GM21576 (cell line): Measurements from ENCODE around the gene TIMM21.

Source experiments
- ATAC-seq: cut with Tn5 transposase; IDR thresholded peaks from one replicate; pipeline ENCODE4 v1.9.1; 2021; ENCODE audit warnings: mild to moderate bottlenecking, moderate library complexity; ENCODE audit not compliant: unreplicated experiment

TIMM21 gene

DNA sequence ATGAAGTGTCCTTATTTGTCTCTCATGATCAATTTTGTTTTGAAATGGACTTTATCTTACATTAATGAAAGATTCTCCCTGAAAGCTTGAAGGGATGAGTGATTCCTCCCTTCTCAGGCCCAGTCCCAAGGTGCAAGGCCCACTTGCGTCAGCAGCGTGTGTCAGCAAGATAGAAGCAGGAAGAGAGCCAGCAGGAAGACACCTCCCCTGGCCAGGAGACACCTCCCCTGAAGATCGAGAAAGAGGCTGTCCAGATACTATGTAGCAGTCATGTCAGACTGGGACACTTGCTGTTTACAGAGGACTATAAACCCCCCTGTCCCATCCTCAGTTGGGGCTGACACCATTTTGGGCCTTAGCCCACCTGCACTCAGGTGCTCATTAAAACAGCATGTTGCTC is 38.3 kb downstream of the TIMM21 start:
- no peak for ATAC-seq

DNA sequence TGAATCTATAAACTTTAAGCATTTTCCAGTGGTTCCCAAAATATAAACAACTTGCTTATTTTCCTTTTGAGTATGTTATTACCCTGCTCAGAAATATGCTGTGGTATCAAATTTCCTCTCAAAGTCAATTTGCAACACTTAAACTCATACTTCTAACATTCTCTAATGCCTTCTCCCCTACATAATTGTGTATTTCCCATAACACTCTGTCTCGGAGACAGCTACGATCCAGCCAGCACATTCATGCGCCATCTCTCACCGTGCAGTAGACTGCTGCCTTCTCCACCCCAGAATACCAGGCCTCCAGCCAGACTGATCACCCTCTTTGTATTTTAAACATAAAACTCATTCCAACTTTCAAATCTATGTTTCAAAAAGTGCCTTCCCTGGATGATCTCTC is 41.8 kb downstream of the TIMM21 start:
- ATAC-seq, result no peak

DNA sequence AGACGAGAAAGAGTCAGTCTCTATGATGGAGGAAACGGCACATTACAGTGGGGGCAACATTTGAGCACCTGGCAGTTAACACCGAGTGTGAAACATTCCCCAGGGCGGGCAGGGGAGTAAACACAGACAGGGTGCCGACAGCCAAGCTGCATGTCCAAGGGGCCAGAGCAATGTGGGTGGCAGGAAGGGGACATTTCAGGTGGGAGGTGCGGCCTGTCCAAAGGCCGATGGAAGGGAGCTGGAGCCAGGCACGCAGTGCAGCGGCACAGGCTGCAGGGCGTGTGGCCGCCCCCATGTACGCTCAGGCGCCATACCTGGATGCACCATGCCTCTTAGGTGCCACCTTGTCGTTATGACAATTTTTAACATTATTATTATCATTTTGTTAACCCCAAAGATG is 43.3 kb downstream of the TIMM21 start:
- no peak for ATAC-seq

DNA sequence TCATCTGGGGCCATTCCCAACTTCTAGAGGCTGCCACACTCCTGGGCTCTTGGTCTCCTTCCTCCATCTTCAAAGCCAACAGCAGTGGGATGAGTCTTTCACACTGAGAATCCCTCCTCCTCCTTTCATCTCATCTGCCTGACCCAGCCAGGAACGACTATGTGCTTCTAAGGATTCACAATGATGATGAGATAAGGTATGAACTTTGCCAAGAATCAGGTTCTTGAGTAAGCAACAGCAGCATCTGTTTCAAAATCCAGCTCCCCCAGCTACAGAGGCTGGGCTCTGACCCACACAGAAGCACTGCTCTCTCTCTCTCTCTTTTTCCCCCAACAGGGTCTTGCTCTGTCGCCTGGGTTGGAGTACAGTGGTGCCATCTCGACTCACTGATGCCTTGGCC is 46.4 kb downstream of the TIMM21 start:
- ATAC-seq, result no peak

DNA sequence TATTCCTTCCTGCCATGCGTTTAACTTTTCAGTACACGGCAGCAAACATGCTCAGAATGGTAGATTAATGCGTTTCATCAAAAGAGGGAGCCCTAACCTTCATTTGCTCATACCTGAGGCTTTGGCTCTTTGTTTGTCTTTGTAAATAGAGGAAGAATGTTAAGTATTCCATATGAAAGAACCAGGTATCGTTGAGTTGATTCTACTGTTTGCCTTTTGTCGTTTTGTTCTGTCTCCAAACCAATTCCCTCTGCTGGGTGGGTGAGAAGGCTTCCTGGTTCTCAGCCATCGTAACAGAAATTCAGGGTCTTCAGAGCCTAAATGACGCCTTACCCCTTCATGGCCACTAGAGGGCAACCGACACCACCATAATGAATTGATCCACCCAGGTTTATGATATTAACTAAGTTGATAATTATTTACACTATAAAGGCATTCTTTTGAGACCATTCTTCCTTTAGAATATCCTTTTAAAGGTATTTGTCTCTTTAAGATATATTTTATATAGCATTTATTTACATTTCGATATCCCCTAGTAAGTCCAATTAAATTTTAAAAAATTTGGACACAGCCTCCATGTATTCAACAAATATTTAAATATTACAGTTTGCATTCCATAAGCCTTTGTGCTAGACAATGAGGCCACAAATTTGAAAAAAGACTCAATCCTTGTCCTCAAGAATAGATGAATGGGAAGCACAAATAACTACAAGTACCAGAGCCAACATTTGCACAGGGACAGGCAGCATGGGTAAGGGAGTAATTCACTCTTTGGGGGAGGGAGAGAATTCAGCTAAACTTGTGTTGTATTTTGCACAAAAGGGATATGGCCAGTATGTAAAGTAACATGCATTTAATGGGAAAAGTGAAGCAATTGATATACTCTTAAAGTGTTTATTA is 48.1 kb downstream of the TIMM21 start:
- peak; percentile 83 for ATAC-seq

DNA sequence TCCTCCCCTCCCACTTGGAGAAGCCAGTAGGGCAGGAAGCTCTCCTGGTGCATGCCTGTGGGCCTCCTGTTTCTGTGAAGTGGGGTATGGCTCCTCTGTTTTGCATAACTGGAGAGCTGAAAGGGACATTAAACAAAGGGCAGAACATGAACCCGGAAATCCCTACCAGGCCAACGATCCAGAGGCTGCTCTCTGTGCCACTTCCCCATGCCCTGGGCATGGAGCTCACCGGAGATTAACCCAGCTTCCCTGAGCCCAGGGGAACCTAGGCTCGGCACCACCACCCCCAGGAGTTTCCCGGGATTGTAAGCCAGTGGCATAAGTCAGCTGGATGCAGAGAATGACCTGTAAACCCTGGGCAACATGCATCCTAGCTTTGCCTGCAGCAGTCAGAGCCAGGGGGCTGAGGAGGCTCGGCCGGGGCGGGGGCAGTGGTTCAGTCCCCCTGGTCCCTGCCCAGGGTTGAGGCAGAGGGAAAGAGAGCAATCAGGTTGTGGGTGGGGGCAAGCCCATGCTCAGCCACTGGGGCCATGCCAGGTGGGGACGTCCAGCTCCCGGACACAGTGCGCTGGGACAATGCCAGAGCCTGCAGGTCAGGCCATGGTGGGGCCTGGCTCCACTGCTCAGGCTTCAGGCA is 49.5 kb downstream of the TIMM21 start:
- no peak for ATAC-seq

DNA sequence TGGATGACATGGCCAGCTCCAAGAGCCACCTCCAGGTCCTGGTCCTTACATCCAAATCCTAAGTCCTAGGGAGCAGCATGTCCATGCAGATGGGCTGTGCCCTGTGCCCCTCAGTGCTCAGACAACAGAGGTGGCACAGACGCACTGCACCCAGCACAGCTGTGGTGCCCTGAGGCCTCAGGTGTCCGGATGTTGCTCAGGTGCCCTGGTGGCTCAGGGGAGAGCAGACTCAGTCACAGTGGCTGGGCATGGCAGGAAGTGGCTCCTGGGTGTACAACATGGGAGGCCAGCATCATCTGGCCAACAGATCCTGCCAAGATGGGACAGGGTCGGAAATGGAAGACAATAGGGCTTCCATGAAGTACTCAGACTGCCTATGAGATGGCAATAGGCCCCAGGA is 50.1 kb downstream of the TIMM21 start:
- no peak for ATAC-seq

DNA sequence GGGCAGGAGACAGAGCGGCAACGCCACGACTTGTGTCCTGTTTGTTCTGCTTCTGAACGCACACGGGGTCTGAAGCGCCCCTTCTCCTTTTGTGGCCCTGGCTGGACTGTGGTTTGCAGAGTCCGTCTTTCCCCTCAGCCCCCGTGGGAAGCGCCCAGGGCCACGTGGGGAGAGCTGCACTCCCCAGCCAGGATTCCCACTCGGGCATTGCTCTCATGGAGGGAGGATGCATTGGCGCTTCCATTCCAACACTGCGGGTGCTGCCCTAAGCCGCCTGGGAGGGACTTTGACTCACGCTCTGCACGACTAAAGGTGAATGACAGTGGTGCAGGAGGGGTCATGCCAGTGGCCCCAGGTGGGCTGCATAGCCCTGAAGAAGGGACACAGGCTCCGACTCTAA is 52.5 kb downstream of the TIMM21 start:
- ATAC-seq, result no peak

DNA sequence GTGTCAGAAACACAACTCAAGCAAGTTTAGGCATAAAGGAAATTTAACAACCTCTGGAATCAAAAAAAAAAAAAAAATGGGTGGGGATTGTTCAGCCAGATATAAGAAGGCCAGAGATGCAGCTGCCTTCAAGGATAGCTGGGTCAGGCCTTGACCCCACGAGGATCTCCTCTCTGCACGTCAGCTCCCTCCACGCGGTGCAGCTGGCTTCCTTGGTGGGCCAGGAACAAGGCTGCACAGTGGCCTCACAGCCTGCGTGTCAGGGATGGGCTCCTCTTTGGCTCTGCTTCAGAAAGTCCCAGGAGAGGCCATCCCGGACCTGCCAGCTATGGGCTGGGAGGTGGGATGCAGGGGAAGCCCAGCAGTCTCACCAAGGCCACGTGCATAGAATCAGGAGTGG is 55.5 kb downstream of the TIMM21 start:
- no peak for ATAC-seq

DNA sequence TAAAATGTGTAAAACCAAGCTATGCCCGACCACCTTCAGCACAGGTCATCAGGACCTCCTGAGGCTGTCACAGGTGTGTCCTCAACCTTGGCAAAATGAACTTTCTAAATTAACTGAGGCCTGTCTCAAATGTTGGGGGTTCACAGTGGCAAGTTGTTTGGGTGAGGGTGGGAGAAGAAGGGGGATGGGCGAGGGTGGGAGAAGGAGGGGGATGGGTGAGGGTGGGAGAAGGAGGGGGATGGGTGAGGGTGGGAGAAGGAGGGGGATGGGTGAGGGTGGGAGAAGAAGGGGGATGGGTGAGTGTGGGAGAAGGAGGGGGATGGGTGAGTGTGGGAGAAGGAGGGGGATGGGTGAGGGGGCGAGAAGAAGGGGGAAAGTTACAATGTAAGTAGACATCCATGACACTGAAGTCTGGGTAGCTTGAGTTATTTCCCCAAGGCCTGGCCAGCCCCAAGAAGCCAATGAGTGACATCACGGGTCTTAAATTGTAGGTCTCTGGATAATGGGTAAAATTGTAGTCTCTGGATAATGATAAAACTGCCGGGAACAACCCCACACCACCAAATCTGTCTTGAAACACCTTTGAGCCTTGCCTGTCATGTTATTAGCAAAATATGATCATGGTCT is 56.3 kb downstream of the TIMM21 start:
- ATAC-seq, result no peak
